RWPE1 (cell line): Measurements from ENCODE around the gene NR0B2.
"Not testable (repeated sequence)": the region's sequence is repeated elsewhere in the genome, so short reads cannot be mapped to it uniquely, and the experiment has no call there.

ENCODE experiments used
- CTCF ChIA-PET: fragments of 350-600 bp; sonication (Branson Sonifier 250); formaldehyde crosslinking; extraction: SDS; loops from one replicate; lab custom pipeline; 2021; lab: Yijun Ruan, JAX
- POLR2A ChIA-PET: fragments of 400-600 bp; formaldehyde crosslinking; extraction: SDS; loops from one replicate; lab custom pipeline; 2020; ENCODE audit warnings: antibody characterized with exemption; ENCODE audit not compliant: low non-redundant PET; lab: Yijun Ruan, JAX
- DNase-seq: peaks from one replicate; pipeline ENCODE4 v3.0.0; 2012; ENCODE audit warnings: low spot score
- H3K27ac ChIP-seq: fragments of 450-650 bp; 2 replicates; pipeline ENCODE4 v1.5.1; 2017
- TF ChIP-seq, protein P1 (sequence below): fragments of 450-650 bp; conservative IDR thresholded peaks from 2 replicates; pipeline ENCODE4 v1.5.1; 2017; ENCODE audit warnings: low read depth, mild to moderate bottlenecking

The NR0B2 gene

DNA sequence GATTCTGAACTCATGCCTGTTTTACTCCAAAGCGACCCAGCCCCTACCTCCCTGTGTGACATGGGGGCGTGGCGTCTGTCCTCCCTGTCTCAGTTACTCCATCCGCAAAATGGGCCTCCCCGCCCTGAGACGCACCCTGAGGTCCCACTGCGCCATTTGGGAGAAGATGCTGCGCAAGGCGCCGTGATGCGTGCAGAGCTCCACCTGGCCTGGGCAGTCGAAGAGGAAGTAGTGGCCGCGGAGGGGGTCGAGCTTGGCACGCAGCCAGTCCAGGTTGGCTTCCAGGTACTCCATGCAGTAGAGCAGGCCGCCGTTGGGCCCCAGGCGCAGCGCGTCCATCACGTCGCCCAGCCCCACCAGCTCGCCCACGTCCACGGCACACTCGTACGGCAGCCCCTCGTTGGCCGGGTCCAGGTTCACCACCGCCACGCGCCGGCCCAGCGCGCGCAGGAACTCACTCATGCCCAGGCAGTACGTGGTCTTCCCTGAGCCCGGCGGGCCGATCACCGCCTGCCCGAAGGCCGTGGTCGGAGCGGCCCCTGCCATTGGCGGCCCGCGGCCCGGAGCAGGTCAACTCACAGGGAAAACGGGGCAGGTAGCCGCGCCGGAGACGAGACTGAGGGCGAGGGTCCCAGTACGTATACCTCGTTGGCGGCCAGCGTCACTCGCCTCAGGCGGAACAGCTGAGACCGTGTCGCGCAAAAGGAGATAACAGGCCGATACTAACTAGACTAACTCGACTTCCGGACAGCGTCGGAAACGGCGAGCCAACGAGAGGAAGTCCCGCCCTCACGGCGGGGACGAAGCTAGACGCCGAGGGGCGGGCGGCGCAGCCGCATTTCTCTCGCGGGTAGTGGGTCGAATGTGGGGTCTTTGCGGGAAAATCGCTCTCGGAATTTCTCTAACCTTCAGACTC, 24.0 kb downstream of the NR0B2 start, which contains the start of gene GPN2:
GPN2 (minus strand) TSS at position 733 of the 916 bp plus-strand sequence; CDS start at position 546, 187 bp downstream.
- DNase-seq = peak; percentile 67
- POLR2A ChIA-PET = interaction anchor here (0.9 to 1.1 kb wide), 3 partner anchors 30 to 70 kb away, joined by 3 to 4 read pairs (median 3); partner anchors contain the start of gene KDF1
- TF ChIP-seq, protein P1, sequence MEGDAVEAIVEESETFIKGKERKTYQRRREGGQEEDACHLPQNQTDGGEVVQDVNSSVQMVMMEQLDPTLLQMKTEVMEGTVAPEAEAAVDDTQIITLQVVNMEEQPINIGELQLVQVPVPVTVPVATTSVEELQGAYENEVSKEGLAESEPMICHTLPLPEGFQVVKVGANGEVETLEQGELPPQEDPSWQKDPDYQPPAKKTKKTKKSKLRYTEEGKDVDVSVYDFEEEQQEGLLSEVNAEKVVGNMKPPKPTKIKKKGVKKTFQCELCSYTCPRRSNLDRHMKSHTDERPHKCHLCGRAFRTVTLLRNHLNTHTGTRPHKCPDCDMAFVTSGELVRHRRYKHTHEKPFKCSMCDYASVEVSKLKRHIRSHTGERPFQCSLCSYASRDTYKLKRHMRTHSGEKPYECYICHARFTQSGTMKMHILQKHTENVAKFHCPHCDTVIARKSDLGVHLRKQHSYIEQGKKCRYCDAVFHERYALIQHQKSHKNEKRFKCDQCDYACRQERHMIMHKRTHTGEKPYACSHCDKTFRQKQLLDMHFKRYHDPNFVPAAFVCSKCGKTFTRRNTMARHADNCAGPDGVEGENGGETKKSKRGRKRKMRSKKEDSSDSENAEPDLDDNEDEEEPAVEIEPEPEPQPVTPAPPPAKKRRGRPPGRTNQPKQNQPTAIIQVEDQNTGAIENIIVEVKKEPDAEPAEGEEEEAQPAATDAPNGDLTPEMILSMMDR = no peak
- CTCF ChIA-PET = interaction anchor here (0.6 to 1.0 kb wide), 6 partner anchors 11 to 288 kb away, joined by 3 to 6 read pairs (median 3); no protein-coding TSS in a partner anchor
- H3K27ac ChIP-seq = peak within 1 kb of the TSS; percentile 87

GRCh38 chr1:26888231-26888630, 25.5 kb downstream of the NR0B2 start:
- no peak for DNase-seq
- peak overlapping the region; percentile 54 for H3K27ac ChIP-seq
- TF ChIP-seq, protein P1 = no peak
- CTCF ChIA-PET = interaction anchor here (1.0 to 1.2 kb wide), 3 partner anchors 24 to 91 kb away, joined by 3 to 4 read pairs (median 3); no protein-coding TSS in a partner anchor
- POLR2A ChIA-PET = no interaction called here

DNA sequence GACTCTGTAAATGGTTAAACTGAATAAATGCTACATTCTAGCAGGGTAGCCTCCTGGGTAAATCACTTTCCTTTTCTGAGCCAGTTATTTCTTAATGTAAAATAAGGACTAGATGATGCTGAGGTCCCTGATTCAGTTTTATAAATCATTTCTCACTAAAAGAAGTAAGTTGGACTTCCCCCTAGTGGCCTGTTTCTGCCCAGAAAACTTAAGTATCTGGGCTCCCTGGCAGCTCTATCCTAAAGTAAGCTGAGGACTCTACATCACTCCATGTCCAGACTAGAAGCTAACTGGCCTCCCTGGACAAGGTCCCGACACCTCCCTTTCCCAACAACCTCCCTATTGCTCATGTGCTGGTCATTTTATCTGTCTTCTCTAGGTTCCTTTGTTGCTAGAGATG, 26.6 kb downstream of the NR0B2 start:
- POLR2A ChIA-PET = no interaction called here
- CTCF ChIA-PET = interaction anchor here (0.6 to 1.3 kb wide), 11 partner anchors 23 to 488 kb away, joined by 3 to 6 read pairs (median 3); partner anchors contain the start of gene SFN

GRCh38 chr1:26882696-26883463, 30.9 kb downstream of the NR0B2 start:
- no peak overlapping the region for H3K27ac ChIP-seq
- ChIA-PET CTCF (no interaction called here), POLR2A (no interaction called here)
- no peak for DNase-seq
- TF ChIP-seq, protein P1 = no peak

More for the DNA sequence above, 26.6 kb downstream of the NR0B2 start:
- TF ChIP-seq, protein P1 = peak; percentile 62
- DNase-seq = no peak
- H3K27ac ChIP-seq = peak overlapping the region; percentile 54

DNA sequence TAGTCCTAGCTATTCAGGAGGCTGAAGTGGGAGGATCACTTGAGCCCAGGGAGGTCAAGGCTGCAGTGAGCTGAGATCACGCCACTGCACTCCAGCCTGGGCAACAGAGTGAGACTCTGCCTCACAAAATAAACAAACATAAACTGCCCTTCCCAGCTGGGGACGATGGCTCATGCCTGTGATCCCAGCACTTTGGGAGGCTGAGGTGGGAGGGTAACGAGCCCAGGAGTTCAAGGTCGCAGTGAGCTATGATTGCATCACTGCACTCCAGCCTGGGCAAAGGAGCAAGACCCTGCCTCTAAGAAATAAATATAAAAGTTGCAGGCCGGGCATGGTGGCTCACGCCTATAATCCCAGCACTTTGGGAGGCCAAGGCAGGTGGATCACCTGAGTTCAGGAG, 32.2 kb downstream of the NR0B2 start:
- DNase-seq, POLR2A ChIA-PET: not testable (repeated sequence)
- CTCF ChIA-PET = interaction anchor here (0.5 to 0.8 kb wide), 2 partner anchors 20 to 22 kb away, joined by 3 to 4 read pairs; no protein-coding TSS in a partner anchor
- peak overlapping the region; percentile 20; the same call in 1 of the 2 replicates for H3K27ac ChIP-seq

DNA sequence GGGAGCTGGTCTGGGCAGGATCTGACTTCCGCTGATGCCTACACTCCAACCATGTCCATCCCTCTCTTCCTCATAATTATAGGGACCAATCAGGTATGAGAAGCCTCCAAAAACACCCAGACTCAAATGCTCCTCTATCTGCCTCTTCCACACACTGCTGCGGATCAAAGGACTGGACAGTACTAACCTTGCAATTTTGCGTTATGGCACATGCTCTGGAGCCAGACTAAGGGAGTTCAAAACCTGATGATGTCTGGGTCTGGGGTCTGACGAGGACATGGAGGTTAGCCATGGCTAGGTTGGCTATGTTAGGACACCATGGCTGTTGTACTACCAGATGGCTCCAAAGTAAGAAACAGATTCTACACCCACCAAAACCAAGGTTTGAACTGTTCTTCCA, 34.0 kb downstream of the NR0B2 start:
- POLR2A ChIA-PET = interaction anchor here (1.1 kb wide), 1 partner anchor 15 kb away, joined by 4 read pairs; no protein-coding TSS in a partner anchor
- TF ChIP-seq, protein P1 = no peak
- CTCF ChIA-PET = no interaction called here
- H3K27ac ChIP-seq = peak overlapping the region; percentile 40
- no peak for DNase-seq
